HepG2 (cell line): Measurements from ENCODE around the gene VAMP5. TPM values are rescaled to one million over a fixed set of nuclear protein-coding genes. Genes with fewer than 3 reads are reported as not detected.

Experiments used
- ATAC-seq: fragments of 200-7000 bp; cut with Tn5 transposase; 3 replicates; pipeline ENCODE4 v1.9.1; 2020; ENCODE audit warnings: mild to moderate bottlenecking, moderate library complexity
- BruUV-seq: library from RNA; stranded (reverse); fragments of 400-500 nt; replicated peaks from 2 replicates; lab custom pipeline; 2021; lab: Mats Ljungman, UMichigan
- CTCF ChIA-PET: fragments of 300-600 bp; formaldehyde crosslinking; extraction: SDS; loops from one replicate; lab custom pipeline; 2021; ENCODE audit warnings: low total read pairs, inconsistent platforms, low intra/inter-chr PET ratio; lab: Yijun Ruan, JAX
- POLR2A ChIA-PET: fragments of 350-600 bp; sonication (Branson Sonifier 250); formaldehyde crosslinking; loops from one replicate; lab custom pipeline; 2020; ENCODE audit warnings: antibody characterized with exemption, inconsistent platforms; lab: Yijun Ruan, JAX
- DNase-seq: peaks from one replicate; pipeline ENCODE4 v3.0.0-alpha.2; 2015; ENCODE audit warnings: low spot score
- FAIRE-seq: peaks from 3 replicates; lab custom pipeline; 2011; peaks lifted over from hg19 to GRCh38; lab: Jason Lieb, UNC
- H2AFZ ChIP-seq: one replicate; pipeline ENCODE4 v1.6.1; 2011; ENCODE audit warnings: low read length, inconsistent platforms
- H3K27ac ChIP-seq: fragments of 300-600 bp; 3 replicates; pipeline ENCODE4 v1.8.0; 2011; ENCODE audit warnings: mixed run types, mild to moderate bottlenecking, mixed read lengths, low read length, inconsistent platforms; ENCODE audit not compliant: insufficient read depth; ENCODE audit errors: extremely low read length
- H3K27me3 ChIP-seq, 2 experiments: fragments of 200-600 bp in 1 of 2; 2 replicates in 1 of 2; 3 replicates in 1 of 2; pipeline versions ENCODE4 v1.6.0 to v1.8.0; 2011; ENCODE audit warnings: low read length in 2 of 2, mild to moderate bottlenecking in 2 of 2, moderate library complexity in 2 of 2, inconsistent platforms in 1 of 2; ENCODE audit not compliant: insufficient read depth in 2 of 2, control insufficient read depth in 1 of 2
- H3K36me3 ChIP-seq, 2 experiments: fragments of 200-600 bp in 1 of 2; replicated peaks in 1 of 2; 2 replicates in 1 of 2; 3 replicates in 1 of 2; pipeline versions ENCODE4 v1.5.1 to v1.8.0; 2011; ENCODE audit warnings: low read length in 2 of 2, inconsistent platforms in 1 of 2; ENCODE audit not compliant: insufficient read depth in 2 of 2, control insufficient read depth in 1 of 2
- H3K4me1 ChIP-seq: 2 replicates; pipeline ENCODE4 v1.5.1; 2012; ENCODE audit warnings: low read length, inconsistent platforms; ENCODE audit not compliant: insufficient read depth
- H3K4me2 ChIP-seq: 2 replicates; pipeline ENCODE4 v1.6.0; 2011; ENCODE audit warnings: low read depth, low read length, inconsistent platforms
- H3K4me3 ChIP-seq, 3 experiments: fragments of 200-600 bp in 1 of 3; sonication (generic), shearing (Covaris generic) in 1 of 3; replicated peaks in 1 of 3; 2 replicates each; pipeline ENCODE4 v1.5.1; 2011 to 2016; ENCODE audit warnings: low read length in 3 of 3, inconsistent platforms in 2 of 3, low read depth in 2 of 3, mild to moderate bottlenecking in 2 of 3, control low read depth in 1 of 3, mixed read lengths in 1 of 3; ENCODE audit not compliant: insufficient read depth in 1 of 3
- H3K79me2 ChIP-seq: one replicate; pipeline ENCODE4 v1.6.1; 2011; ENCODE audit warnings: low read length, inconsistent platforms; ENCODE audit not compliant: insufficient read depth
- H3K9ac ChIP-seq: 2 replicates; pipeline ENCODE4 v1.6.0; 2011; ENCODE audit warnings: mild to moderate bottlenecking, low read depth, low read length, inconsistent platforms; ENCODE audit not compliant: insufficient read depth
- H3K9me3 ChIP-seq: 2 replicates; pipeline ENCODE4 v1.5.1; 2012; ENCODE audit warnings: mild to moderate bottlenecking, low read length
- H4K20me1 ChIP-seq: 2 replicates; pipeline ENCODE4 v1.6.0; 2011; ENCODE audit warnings: inconsistent platforms, mild to moderate bottlenecking, low read length, moderate library complexity; ENCODE audit not compliant: insufficient read depth
- ARID4A ChIP-seq: sonication (generic); formaldehyde crosslinking; IDR thresholded peaks from 2 replicates; pipeline ENCODE4 v1.5.0; 2020; ENCODE audit warnings: mild to moderate bottlenecking, missing genetic modification reagents, borderline replicate concordance
- CEBPG ChIP-seq: IDR thresholded peaks from 2 replicates; pipeline ENCODE4 v1.6.1; 2016
- ELF3 ChIP-seq: IDR thresholded peaks from 2 replicates; pipeline ENCODE4 v1.6.1; 2016; ENCODE audit warnings: missing genetic modification reagents, missing compliant biosample characterization
- ERF ChIP-seq: IDR thresholded peaks from 2 replicates; pipeline ENCODE4 v1.6.1; 2018; ENCODE audit warnings: missing biosample characterization, missing genetic modification reagents
- FOXA3 ChIP-seq: IDR thresholded peaks from 2 replicates; pipeline ENCODE4 v1.6.1; 2016; ENCODE audit warnings: missing genetic modification reagents, missing compliant biosample characterization
- GATAD2A ChIP-seq: IDR thresholded peaks from 2 replicates; pipeline ENCODE4 v1.6.1; 2016
- HNF4G ChIP-seq, 2 experiments: sonication (generic) in 1 of 2; formaldehyde crosslinking in 1 of 2; IDR thresholded peaks; 2 replicates each; pipeline versions ENCODE4 v1.4.0 to v1.6.1; 2011 to 2020; ENCODE audit warnings: borderline replicate concordance in 2 of 2, low read depth in 2 of 2, mild to moderate bottlenecking in 2 of 2, low read length in 1 of 2, missing genetic modification reagents in 1 of 2, moderate library complexity in 1 of 2
- UBTF ChIP-seq: sonication (generic); formaldehyde crosslinking; IDR thresholded peaks from 2 replicates; pipeline ENCODE4 v1.4.0; 2020; ENCODE audit warnings: mild to moderate bottlenecking, missing genetic modification reagents
- ZC3H13 ChIP-seq: sonication (generic); formaldehyde crosslinking; IDR thresholded peaks from 2 replicates; pipeline ENCODE4 v1.8.1; 2023; ENCODE audit warnings: mild to moderate bottlenecking, missing genetic modification reagents, moderate library complexity
- ZNF281 ChIP-seq: sonication (generic); formaldehyde crosslinking; IDR thresholded peaks from 2 replicates; pipeline ENCODE4 v1.4.0; 2020; ENCODE audit warnings: missing genetic modification reagents, borderline replicate concordance
- ZNF552 ChIP-seq: sonication (generic); formaldehyde crosslinking; IDR thresholded peaks from 2 replicates; pipeline ENCODE4 v1.9.0; 2022; ENCODE audit warnings: missing genetic modification reagents, mild to moderate bottlenecking, borderline replicate concordance
- ZNF816 ChIP-seq: sonication (generic); formaldehyde crosslinking; IDR thresholded peaks from 2 replicates; pipeline ENCODE4 v1.8.0; 2022; ENCODE audit warnings: missing genetic modification reagents, mild to moderate bottlenecking, borderline replicate concordance
- WGBS: methylation state at CpG from one replicate; pipeline ENCODE4 v1.1.6; 2017; ENCODE audit warnings: low lambda C conversion rate; 5-methylcytosine and 5-hydroxymethylcytosine counted together
- in situ Hi-C: cut with HindIII; loops from 2 replicates; pipeline ENCODE4 v1.10.0; 2017; ENCODE audit warnings: low pct_unique_long_range_greater_than_20kb; ENCODE audit not compliant: extremely low pct_ligation_motif_present
- intact Hi-C: fragments of 100-400 bp; cut with micrococcal nuclease; formaldehyde crosslinking; loops from one replicate; pipeline ENCODE4 v1.10.0; 2022; ENCODE audit not compliant: unreplicated experiment
- polyA plus RNA-seq, 8 experiments: library from polyadenylated mRNA; depleted of rRNA in 3 of 8; stranded (reverse) in 7 of 8; unstranded in 1 of 8; fragments of >200 nt; fragmentation: Illumina TruSeq in 4 of 8; extraction: Trizol in 4 of 8; gene quantifications; 2 replicates each; pipeline versions ENCODE4 v1.2.1 to v1.2.3, GENCODE V29; 2011 to 2016; ENCODE audit warnings: low read depth in 4 of 8, missing spikeins in 1 of 8, mixed read lengths in 1 of 8; ENCODE audit not compliant: insufficient read depth in 1 of 8
- total RNA-seq, 5 experiments: library from RNA; depleted of rRNA; stranded (reverse); fragments of >200 nt; fragmentation: Illumina TruSeq; extraction: Trizol; gene quantifications; 2 replicates each; pipeline ENCODE4 v1.2.3, GENCODE V29; 2016; ENCODE audit warnings: low read depth in 1 of 5

Gene VAMP5
- total and polyA plus RNA-seq, 2 of the 13 experiments (the other 11 are each of a cell fraction or from before 2014, with no cell fraction given) = 7.2 to 56.7 TPM

GRCh38 chr2:85604568-85605339 is 20.5 kb downstream of the VAMP5 start:
- in situ Hi-C loops = no loop called here
- Histone ChIP-seq H3K4me1 (peaks cover 79% of the 10 kb centered on the region), H3K9ac (peak overlapping the region; percentile 31; the same call in 1 of the 2 replicates), H2AFZ (no peak overlapping the region), H3K9me3 (no peaks in the 10 kb centered on the region), H4K20me1 (no peaks in the 10 kb centered on the region), H3K4me2 (peak overlapping the region; percentile 86), H3K27me3 (no peaks in the 10 kb centered on the region; a peak in 1 of 5 replicates), H3K4me3 (peak overlapping the region in 1 of 3 experiments; percentile 24; a peak in 1 of 6 replicates), H3K36me3 (peaks cover 14 to 33% of the 10 kb centered on the region in 2 experiments), H3K79me2 (peaks cover 34% of the 10 kb centered on the region), H3K27ac (peak overlapping the region; percentile 26)
- 71% methylated on average over 6 of the region's 6 CpGs for WGBS
- no peak for ATAC-seq
- ChIA-PET CTCF (no interaction called here), POLR2A (interaction anchor here (0.7 to 25.9 kb wide), 8 partner anchors 11 to 185 kb away, joined by 3 to 795 read pairs (median 48); partner anchors contain the start of genes GGCX, MAT2A, RNF181 and SH2D6)
- no peak for FAIRE-seq
- intact Hi-C loops = no loop called here
- no TSS peak for BruUV-seq
- no peak for DNase-seq
- TF ChIP-seq ELF3 (CRISPR knock-in tag) (0 out of 2 replicates have a peak, but pooled peaks have one; percentile 14), ZC3H13 (peak; percentile 44; the same call in 1 of the 2 replicates), GATAD2A (peak; percentile 28; the same call in 1 of the 2 replicates), ZNF552 (CRISPR knock-in tag) (0 out of 2 replicates have a peak, but pooled peaks have one; percentile 37), ZNF816 (CRISPR knock-in tag) (0 out of 2 replicates have a peak, but pooled peaks have one; percentile 10), UBTF (CRISPR knock-in tag) (peak; percentile 30; the same call in 1 of the 2 replicates), CEBPG (CRISPR knock-in tag) (peak; percentile 38; the same call in 1 of the 2 replicates), HNF4G (IDR thresholded peaks at IDR 0.05; ENCODE audit: borderline replicate concordance, low read depth, low read length) (no peak), HNF4G (CRISPR knock-in tag; IDR thresholded peaks at IDR 0.05; ENCODE audit: borderline replicate concordance, low read depth) (0 out of 2 replicates have a peak, but pooled peaks have one; percentile 16), ZNF281 (CRISPR knock-in tag) (0 out of 2 replicates have a peak, but pooled peaks have one; percentile 14), ERF (CRISPR knock-in tag) (no peak), ARID4A (CRISPR knock-in tag) (0 out of 2 replicates have a peak, but pooled peaks have one; percentile 5), FOXA3 (0 out of 2 replicates have a peak, but pooled peaks have one; percentile 2)
